Panc1 (cell line): ENCODE data around the gene CDCA3. TPM values are rescaled to one million over a fixed set of nuclear protein-coding genes. Genes with fewer than 3 reads are reported as not detected.

Experiments
- ATAC-seq: fragments of 200-7000 bp; cut with Tn5 transposase; 2 replicates; pipeline ENCODE4 v1.9.1; 2020; ENCODE audit warnings: mild to moderate bottlenecking, moderate library complexity
- BruUV-seq: library from RNA; stranded (reverse); fragments of 400-500 nt; replicated peaks from 2 replicates; lab custom pipeline; 2021; lab: Mats Ljungman, UMichigan
- CTCF ChIA-PET: fragments of 300-600 bp; sonication (Branson Sonifier 250); formaldehyde crosslinking; loops from one replicate; lab custom pipeline; 2022; ENCODE audit warnings: antibody characterized with exemption; lab: Charles Lee
- POLR2A ChIA-PET: fragments of 300-600 bp; sonication (Branson Sonifier 250); formaldehyde crosslinking; loops from one replicate; lab custom pipeline; 2022; ENCODE audit warnings: antibody characterized with exemption; lab: Charles Lee
- DNase-seq: peaks from one replicate; pipeline ENCODE4 v3.0.0-alpha.2; 2010; ENCODE audit warnings: low read depth, low spot score
- H3K27ac ChIP-seq: 2 replicates; pipeline ENCODE4 v1.5.1; 2011; ENCODE audit warnings: mild to moderate bottlenecking, low read length, inconsistent platforms
- H3K27me3 ChIP-seq: fragments of 200-500 bp; sonication (Bioruptor generic); 2 replicates; pipeline ENCODE4 v1.6.0; 2014; ENCODE audit warnings: low read length, inconsistent platforms; ENCODE audit not compliant: control insufficient read depth, insufficient read depth
- H3K36me3 ChIP-seq: fragments of 200-500 bp; sonication (Bioruptor generic); 2 replicates; pipeline ENCODE4 v1.5.1; 2014; ENCODE audit warnings: inconsistent platforms, mild to moderate bottlenecking, low read length, moderate library complexity; ENCODE audit not compliant: control insufficient read depth, insufficient read depth
- H3K4me1 ChIP-seq: 2 replicates; pipeline ENCODE4 v1.5.1; 2011; ENCODE audit warnings: inconsistent platforms, mild to moderate bottlenecking, low read length, moderate library complexity; ENCODE audit not compliant: control insufficient read depth, insufficient read depth
- H3K4me3 ChIP-seq, 2 experiments: 2 replicates each; pipeline ENCODE4 v1.5.1; 2011 to 2012; ENCODE audit warnings: low read depth in 2 of 2, low read length in 2 of 2, mild to moderate bottlenecking in 2 of 2, inconsistent platforms in 1 of 2, moderate library complexity in 1 of 2
- H3K9me3 ChIP-seq: fragments of 200-500 bp; sonication (Bioruptor generic); 2 replicates; pipeline ENCODE4 v1.5.1; 2014; ENCODE audit warnings: low read depth, mild to moderate bottlenecking, inconsistent platforms, low read length, moderate library complexity; ENCODE audit not compliant: control insufficient read depth, insufficient read depth
- POLR2AphosphoS5 ChIP-seq: IDR thresholded peaks from 2 replicates; pipeline ENCODE4 v1.6.1; 2012; ENCODE audit warnings: mild to moderate bottlenecking, low read depth, low read length, moderate library complexity
- SIN3A ChIP-seq: IDR thresholded peaks from 2 replicates; pipeline ENCODE4 v1.6.1; 2012; ENCODE audit warnings: low read depth, mild to moderate bottlenecking, low read length, moderate library complexity, borderline replicate concordance; ENCODE audit not compliant: insufficient read depth
- TCF7L2 ChIP-seq: IDR thresholded peaks from 2 replicates; pipeline ENCODE4 v1.6.1; 2011; ENCODE audit warnings: mild to moderate bottlenecking, low read depth, low read length, inconsistent platforms
- in situ Hi-C: cut with HindIII; loops from 2 replicates; pipeline ENCODE4 v1.10.0; 2016; ENCODE audit warnings: low sequenced_read_pairs, low pct_unique_long_range_greater_than_20kb
- intact Hi-C: fragments of 100-400 bp; cut with micrococcal nuclease; formaldehyde crosslinking; loops from one replicate; pipeline ENCODE4 v1.10.0; 2022; ENCODE audit not compliant: unreplicated experiment
- total RNA-seq: library from RNA; stranded (reverse); gene quantifications from one replicate; pipeline ENCODE4 v1.2.1, GENCODE V29; 2021; ENCODE audit not compliant: unreplicated experiment
- TF ChIP-seq, protein P1 (sequence below): fragments of 450-650 bp; IDR thresholded peaks from 2 replicates; pipeline ENCODE4 v1.5.1; 2017; ENCODE audit warnings: mild to moderate bottlenecking
- TF ChIP-seq, protein P2 (sequence below), 2 experiments: IDR thresholded peaks; 2 replicates each; pipeline ENCODE4 v1.6.1; 2011 to 2012; ENCODE audit warnings: low read depth in 2 of 2, control low read depth in 1 of 2, low read length in 1 of 2, mild to moderate bottlenecking in 1 of 2, moderate library complexity in 1 of 2; ENCODE audit not compliant: insufficient read depth in 1 of 2

The CDCA3 gene
- total RNA-seq, 1 experiment from 2014 or later: 59.0 TPM

DNA sequence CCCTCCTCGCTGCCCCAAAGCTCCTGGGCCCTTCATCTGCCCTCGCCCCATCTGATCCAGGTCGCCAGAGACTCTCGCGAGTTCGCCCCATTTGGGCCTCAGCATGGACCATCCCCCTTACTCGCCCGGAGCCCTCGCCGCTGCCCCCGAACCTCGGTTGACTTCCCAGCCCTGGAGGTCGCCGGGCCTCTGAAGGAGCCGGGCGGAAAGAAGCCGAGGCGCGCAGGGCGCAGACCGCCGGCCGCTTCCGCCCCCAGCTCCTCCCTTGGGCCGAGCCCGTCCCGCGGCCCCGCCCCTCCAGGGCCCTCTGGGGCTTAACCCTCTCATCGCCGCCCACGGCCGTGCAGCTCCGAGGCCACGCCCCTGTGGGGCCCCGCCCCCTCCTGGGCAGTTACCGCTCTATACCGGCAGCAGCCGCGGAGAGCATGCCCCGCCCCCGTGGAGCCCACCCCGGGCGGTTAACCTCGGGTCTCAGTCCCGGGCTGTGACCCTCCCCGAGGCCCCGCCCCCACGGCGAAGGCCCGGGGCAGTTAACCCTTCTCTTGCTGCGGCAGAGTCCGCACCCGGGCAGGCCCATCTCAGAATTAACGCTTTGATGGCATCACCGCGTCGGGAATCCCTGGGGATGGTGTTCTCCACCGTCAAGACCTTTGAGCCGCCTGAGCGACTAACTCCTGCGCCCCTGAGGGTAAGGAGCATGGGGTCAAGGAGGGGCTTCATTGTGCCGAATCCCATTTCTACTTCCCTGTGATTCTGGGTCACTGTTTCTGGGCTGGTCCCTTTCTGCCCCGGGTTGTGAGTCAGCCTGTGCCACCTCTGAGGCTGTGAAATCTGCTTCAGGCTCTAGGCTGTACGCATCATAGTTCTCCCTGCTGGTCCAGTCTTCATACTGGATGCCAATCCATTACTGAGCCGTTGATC, 22.3 kb upstream of the CDCA3 start, which contains the start of gene SPSB2:
Gene SPSB2, minus strand, starts transcription at position 210 of the 921 bp plus-strand sequence. CDS start 402 bp downstream, outside the sequence.
- ChIA-PET POLR2A (interaction anchor here (0.6 kb wide), 3 partner anchors 339 to 407 kb away, joined by 3 to 8 read pairs (median 7); partner anchors contain the start of gene GAPDH), CTCF (interaction anchor here (0.6 to 1.4 kb wide), 4 partner anchors 18 to 120 kb away, joined by 3 to 6 read pairs (median 4); partner anchors contain the start of genes CDCA3, MLF2 and USP5)
- Histone ChIP-seq H3K9me3 (no peaks in the 10 kb centered on the region), H3K27ac (peak within 1 kb of the TSS; percentile 89), H3K27me3 (no peaks in the 10 kb centered on the region), H3K4me3 (peak within 1 kb of the TSS; percentile 75 to 84), H3K36me3 (peaks cover 6% of the 10 kb centered on the region; the same call in 1 of the 2 replicates), H3K4me1 (peaks cover 23% of the 10 kb centered on the region)
- in situ Hi-C loops (no loop called here), intact Hi-C loops (no loop called here)
- ATAC-seq: peak; percentile 84
- BruUV-seq: no TSS peak
- no peak for DNase-seq
- TF ChIP-seq TCF7L2 (no peak), SIN3A (peak; percentile 84; the same call in 1 of the 2 replicates), POLR2AphosphoS5 (peak; percentile 73; the same call in 1 of the 2 replicates)
- TF ChIP-seq, protein P1, sequence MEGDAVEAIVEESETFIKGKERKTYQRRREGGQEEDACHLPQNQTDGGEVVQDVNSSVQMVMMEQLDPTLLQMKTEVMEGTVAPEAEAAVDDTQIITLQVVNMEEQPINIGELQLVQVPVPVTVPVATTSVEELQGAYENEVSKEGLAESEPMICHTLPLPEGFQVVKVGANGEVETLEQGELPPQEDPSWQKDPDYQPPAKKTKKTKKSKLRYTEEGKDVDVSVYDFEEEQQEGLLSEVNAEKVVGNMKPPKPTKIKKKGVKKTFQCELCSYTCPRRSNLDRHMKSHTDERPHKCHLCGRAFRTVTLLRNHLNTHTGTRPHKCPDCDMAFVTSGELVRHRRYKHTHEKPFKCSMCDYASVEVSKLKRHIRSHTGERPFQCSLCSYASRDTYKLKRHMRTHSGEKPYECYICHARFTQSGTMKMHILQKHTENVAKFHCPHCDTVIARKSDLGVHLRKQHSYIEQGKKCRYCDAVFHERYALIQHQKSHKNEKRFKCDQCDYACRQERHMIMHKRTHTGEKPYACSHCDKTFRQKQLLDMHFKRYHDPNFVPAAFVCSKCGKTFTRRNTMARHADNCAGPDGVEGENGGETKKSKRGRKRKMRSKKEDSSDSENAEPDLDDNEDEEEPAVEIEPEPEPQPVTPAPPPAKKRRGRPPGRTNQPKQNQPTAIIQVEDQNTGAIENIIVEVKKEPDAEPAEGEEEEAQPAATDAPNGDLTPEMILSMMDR: no peak
- TF ChIP-seq, protein P2, sequence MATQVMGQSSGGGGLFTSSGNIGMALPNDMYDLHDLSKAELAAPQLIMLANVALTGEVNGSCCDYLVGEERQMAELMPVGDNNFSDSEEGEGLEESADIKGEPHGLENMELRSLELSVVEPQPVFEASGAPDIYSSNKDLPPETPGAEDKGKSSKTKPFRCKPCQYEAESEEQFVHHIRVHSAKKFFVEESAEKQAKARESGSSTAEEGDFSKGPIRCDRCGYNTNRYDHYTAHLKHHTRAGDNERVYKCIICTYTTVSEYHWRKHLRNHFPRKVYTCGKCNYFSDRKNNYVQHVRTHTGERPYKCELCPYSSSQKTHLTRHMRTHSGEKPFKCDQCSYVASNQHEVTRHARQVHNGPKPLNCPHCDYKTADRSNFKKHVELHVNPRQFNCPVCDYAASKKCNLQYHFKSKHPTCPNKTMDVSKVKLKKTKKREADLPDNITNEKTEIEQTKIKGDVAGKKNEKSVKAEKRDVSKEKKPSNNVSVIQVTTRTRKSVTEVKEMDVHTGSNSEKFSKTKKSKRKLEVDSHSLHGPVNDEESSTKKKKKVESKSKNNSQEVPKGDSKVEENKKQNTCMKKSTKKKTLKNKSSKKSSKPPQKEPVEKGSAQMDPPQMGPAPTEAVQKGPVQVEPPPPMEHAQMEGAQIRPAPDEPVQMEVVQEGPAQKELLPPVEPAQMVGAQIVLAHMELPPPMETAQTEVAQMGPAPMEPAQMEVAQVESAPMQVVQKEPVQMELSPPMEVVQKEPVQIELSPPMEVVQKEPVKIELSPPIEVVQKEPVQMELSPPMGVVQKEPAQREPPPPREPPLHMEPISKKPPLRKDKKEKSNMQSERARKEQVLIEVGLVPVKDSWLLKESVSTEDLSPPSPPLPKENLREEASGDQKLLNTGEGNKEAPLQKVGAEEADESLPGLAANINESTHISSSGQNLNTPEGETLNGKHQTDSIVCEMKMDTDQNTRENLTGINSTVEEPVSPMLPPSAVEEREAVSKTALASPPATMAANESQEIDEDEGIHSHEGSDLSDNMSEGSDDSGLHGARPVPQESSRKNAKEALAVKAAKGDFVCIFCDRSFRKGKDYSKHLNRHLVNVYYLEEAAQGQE (IDR thresholded peaks at IDR 0.05; ENCODE audit: insufficient read depth in 1 of 2, low read depth in 2 of 2, low read length in 1 of 2): no peak

DNA sequence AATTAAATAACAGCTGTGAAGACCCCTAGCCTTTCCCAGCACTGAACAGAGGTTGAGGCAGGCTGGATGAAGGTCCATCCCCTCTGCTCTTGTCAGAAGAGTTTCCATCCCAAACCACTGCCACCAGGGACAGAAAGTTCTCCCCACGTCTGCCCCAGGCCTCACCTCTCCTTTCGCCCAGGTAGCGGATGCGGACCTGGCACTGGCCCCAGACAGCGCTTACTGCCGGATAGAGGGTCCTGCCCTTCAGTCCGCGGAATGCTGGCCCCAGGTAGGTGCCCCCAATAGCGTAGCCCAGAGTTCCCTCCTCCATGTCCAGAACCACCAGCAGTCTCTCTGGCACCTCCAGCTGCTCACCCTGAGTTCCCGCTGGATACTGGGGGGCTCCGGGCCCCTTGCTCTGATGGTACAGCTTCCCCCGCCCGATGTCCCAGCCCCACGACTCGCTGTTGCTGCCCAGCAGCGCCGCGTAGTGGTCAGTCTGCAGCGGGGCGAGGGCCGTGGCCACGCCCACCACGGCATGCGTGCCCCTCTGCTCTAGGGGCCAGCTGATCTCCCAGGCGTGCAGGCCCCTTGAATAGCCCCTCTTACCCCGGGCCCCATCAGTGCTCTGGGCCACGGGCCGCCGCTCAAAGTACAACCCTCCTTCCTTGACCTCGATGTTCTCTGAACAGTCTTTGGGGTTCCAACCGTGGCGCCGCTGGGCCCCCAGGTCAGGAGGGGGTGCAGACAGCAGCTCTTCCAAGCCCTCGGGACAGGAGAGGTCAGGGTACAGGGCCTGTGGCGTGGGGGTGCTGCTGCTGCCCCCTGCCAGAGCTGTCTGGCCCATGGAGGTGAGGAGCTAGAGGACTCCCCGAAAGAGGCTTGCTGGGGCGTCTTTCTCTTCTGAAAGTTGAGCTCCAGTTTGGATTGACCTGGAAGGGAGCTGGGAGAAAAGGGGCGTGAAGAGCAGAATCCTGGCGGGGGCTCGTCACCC, 21.3 kb upstream of the CDCA3 start:
- no peaks in the 10 kb centered on the region for H3K9me3 ChIP-seq
- intact Hi-C loops: no loop called here
- TF ChIP-seq, protein P2 (IDR thresholded peaks at IDR 0.05; ENCODE audit: insufficient read depth in 1 of 2, low read depth in 2 of 2, low read length in 1 of 2): no peak
- TF ChIP-seq SIN3A (0 out of 2 replicates have a peak, but pooled peaks have one; percentile 42), POLR2AphosphoS5 (0 out of 2 replicates have a peak, but pooled peaks have one; percentile 1)
- TF ChIP-seq, protein P1: peak; percentile 96
- peak overlapping the region; percentile 75 to 84 for H3K4me3 ChIP-seq
- H3K27me3 ChIP-seq: no peaks in the 10 kb centered on the region
- no peak for DNase-seq
- in situ Hi-C loops: no loop called here
- POLR2A ChIA-PET: interaction anchor here (0.5 to 0.6 kb wide), 3 partner anchors 19 to 338 kb away, joined by 3 to 8 read pairs (median 7); partner anchors contain the start of gene GAPDH
- CTCF ChIA-PET: interaction anchor here (1.2 to 1.4 kb wide), 4 partner anchors 19 to 119 kb away, joined by 3 to 5 read pairs (median 4); partner anchors contain the start of genes CDCA3, MLF2, PTMS and USP5
- ATAC-seq: peak; percentile 68
- peaks cover 23% of the 10 kb centered on the region for H3K4me1 ChIP-seq
- BruUV-seq: TSS peak; percentile 95
- H3K36me3 ChIP-seq: peaks cover 6% of the 10 kb centered on the region; the same call in 1 of the 2 replicates
- peak overlapping the region; percentile 88 for H3K27ac ChIP-seq
